ENCODE results near the gene PSME4. TPM values are rescaled to one million over a fixed set of nuclear protein-coding genes. Genes with fewer than 3 reads are reported as not detected.
"Not testable (repeated sequence)": the region's sequence is repeated elsewhere in the genome, so short reads cannot be mapped to it uniquely, and the experiment has no call there.

The PSME4 gene
- total and polyA plus RNA-seq, 2 donors (not counting 1 experiment from before 2014, with no cell fraction given): 34.5 to 61.9 TPM

GRCh38 chr2:53852532-53852931 is 118.3 kb downstream of the PSME4 start:
- Histone ChIP-seq H3K36me3 (replicated peaks in 1 of 2; ENCODE audit: control extremely low read depth in 1 of 2, control insufficient read depth in 1 of 2, extremely low read depth in 1 of 2, insufficient read depth in 2 of 2, low read length in 1 of 2) (peaks cover 0 to 12% of the 10 kb centered on the region in 2 experiments), H3K27me3 (replicated peaks in 1 of 4; ENCODE audit: control extremely low read depth in 1 of 4, control insufficient read depth in 3 of 4, insufficient read depth in 4 of 4, low read length in 3 of 4) (no peaks in the 10 kb centered on the region), H3K4me1 (ENCODE audit: control insufficient read depth in 2 of 2, insufficient read depth in 2 of 2, low read length in 2 of 2) (no peaks in the 10 kb centered on the region), H3K4me2 (replicated peaks; ENCODE audit: low read depth, low read length, poor library complexity, severe bottlenecking) (no peak overlapping the region), H3K4me3 (ENCODE audit: control extremely low read depth in 1 of 5, extremely low read depth in 1 of 5, insufficient read depth in 1 of 5, low read depth in 2 of 5, low read length in 4 of 5) (no peak overlapping the region), H2AFZ (ENCODE audit: insufficient read depth, low read depth, low read length, poor library complexity, severe bottlenecking) (no peak overlapping the region), H3K9ac (ENCODE audit: low read length) (no peak overlapping the region), H3K9me3 (ENCODE audit: control extremely low read depth in 1 of 3, control insufficient read depth in 2 of 3, insufficient read depth in 1 of 3, low read length in 2 of 3) (no peaks in the 10 kb centered on the region), H3K79me2 (ENCODE audit: control insufficient read depth, insufficient read depth, low read length) (no peaks in the 10 kb centered on the region), H3K27ac (ENCODE audit: low read length in 2 of 2) (no peak overlapping the region), H4K20me1 (ENCODE audit: control insufficient read depth, insufficient read depth, low read length, poor library complexity, severe bottlenecking) (no peaks in the 10 kb centered on the region)
- no peak overlapping the region for H3K4me3 Mint-ChIP-seq
- CTCF ChIA-PET: no interaction called here
- no peak overlapping the region for H3K27ac Mint-ChIP-seq
- intact Hi-C loops (cut with micrococcal nuclease): no loop called here
- WGBS (ENCODE audit: insufficient coverage): 95% methylated on average over 3 of the region's 4 CpGs
- H3K9me3 Mint-ChIP-seq (ENCODE audit: insufficient read depth): no peaks in the 10 kb centered on the region
- POLR2A ChIA-PET: no interaction called here
- ATAC-seq (ENCODE audit: low read depth) (no peak), DNase-seq (no peak)
- H3K4me1 Mint-ChIP-seq: peaks cover 2% of the 10 kb centered on the region
- H3K27me3 Mint-ChIP-seq: no peaks in the 10 kb centered on the region
- no peak for TF ChIP-seq EZH2 (IDR thresholded peaks at IDR 0.05; ENCODE audit: borderline replicate concordance, insufficient read depth, low read depth, low read length, poor library complexity, severe bottlenecking)
- no peak for TF ChIP-seq CTCF (IDR thresholded peaks at IDR 0.05)

- intact Hi-C loops (cut with micrococcal nuclease); H3K4me3 Mint-ChIP-seq; H2AFZ ChIP-seq (ENCODE audit: insufficient read depth, low read depth, low read length, poor library complexity, severe bottlenecking); H3K9me3 Mint-ChIP-seq (ENCODE audit: insufficient read depth); H3K27ac Mint-ChIP-seq; H3K27ac ChIP-seq (ENCODE audit: low read length in 2 of 2); CTCF ChIA-PET; H3K4me3 ChIP-seq (ENCODE audit: control extremely low read depth in 1 of 5, extremely low read depth in 1 of 5, insufficient read depth in 1 of 5, low read depth in 2 of 5, low read length in 4 of 5); H3K27me3 ChIP-seq (replicated peaks in 1 of 4; ENCODE audit: control extremely low read depth in 1 of 4, control insufficient read depth in 3 of 4, insufficient read depth in 4 of 4, low read length in 3 of 4); H3K79me2 ChIP-seq (ENCODE audit: control insufficient read depth, insufficient read depth, low read length); H4K20me1 ChIP-seq (ENCODE audit: control insufficient read depth, insufficient read depth, low read length, poor library complexity, severe bottlenecking); H3K27me3 Mint-ChIP-seq; H3K4me1 ChIP-seq (ENCODE audit: control insufficient read depth in 2 of 2, insufficient read depth in 2 of 2, low read length in 2 of 2); H3K4me2 ChIP-seq (replicated peaks; ENCODE audit: low read depth, low read length, poor library complexity, severe bottlenecking); H3K9me3 ChIP-seq (ENCODE audit: control extremely low read depth in 1 of 3, control insufficient read depth in 2 of 3, insufficient read depth in 1 of 3, low read length in 2 of 3); ATAC-seq (ENCODE audit: low read depth); H3K9ac ChIP-seq (ENCODE audit: low read length); H3K4me1 Mint-ChIP-seq; DNase-seq; POLR2A ChIA-PET: not testable (repeated sequence)
- H3K36me3 ChIP-seq (replicated peaks in 1 of 2; ENCODE audit: control extremely low read depth in 1 of 2, control insufficient read depth in 1 of 2, extremely low read depth in 1 of 2, insufficient read depth in 2 of 2, low read length in 1 of 2): peaks cover 0 to 12% of the 10 kb centered on the region in 2 experiments
- WGBS (ENCODE audit: insufficient coverage): 99% methylated on average over 9 of the region's 9 CpGs
These were observed 119.6 kb downstream of the PSME4 start for GRCh38 chr2:53851052-53851757.
